H7 (cell line): ENCODE results near the gene TIGD6. TPM values are rescaled to one million over a fixed set of nuclear protein-coding genes. Genes with fewer than 3 reads are reported as not detected.
"Not testable (repeated sequence)": the region's sequence is repeated elsewhere in the genome, so short reads cannot be mapped to it uniquely, and the experiment has no call there.

Experiments
- DNase-seq: peaks from one replicate; pipeline ENCODE4 v3.0.0; 2012
- H3K27me3 ChIP-seq: 2 replicates; pipeline ENCODE4 v1.6.0; 2011; ENCODE audit warnings: mild to moderate bottlenecking, low read length; ENCODE audit not compliant: control insufficient read depth, insufficient read depth
- H3K36me3 ChIP-seq: replicated peaks from 2 replicates; pipeline ENCODE4 v1.5.1; 2011; ENCODE audit warnings: low read length; ENCODE audit not compliant: control insufficient read depth, insufficient read depth
- H3K4me3 ChIP-seq: 2 replicates; pipeline ENCODE4 v1.5.1; 2011; ENCODE audit warnings: low read depth, mild to moderate bottlenecking, control low read depth, low read length, moderate library complexity; ENCODE audit not compliant: insufficient read depth
- total RNA-seq: library from RNA; depleted of rRNA; stranded (reverse); fragments of >200 nt; shearing (Covaris generic); gene quantifications from 2 replicates; pipeline ENCODE4 v1.2.3, GENCODE V29; 2014; rRNA removed

The TIGD6 gene
- total RNA-seq, 1 experiment from 2014 or later: 3.9 TPM

DNA sequence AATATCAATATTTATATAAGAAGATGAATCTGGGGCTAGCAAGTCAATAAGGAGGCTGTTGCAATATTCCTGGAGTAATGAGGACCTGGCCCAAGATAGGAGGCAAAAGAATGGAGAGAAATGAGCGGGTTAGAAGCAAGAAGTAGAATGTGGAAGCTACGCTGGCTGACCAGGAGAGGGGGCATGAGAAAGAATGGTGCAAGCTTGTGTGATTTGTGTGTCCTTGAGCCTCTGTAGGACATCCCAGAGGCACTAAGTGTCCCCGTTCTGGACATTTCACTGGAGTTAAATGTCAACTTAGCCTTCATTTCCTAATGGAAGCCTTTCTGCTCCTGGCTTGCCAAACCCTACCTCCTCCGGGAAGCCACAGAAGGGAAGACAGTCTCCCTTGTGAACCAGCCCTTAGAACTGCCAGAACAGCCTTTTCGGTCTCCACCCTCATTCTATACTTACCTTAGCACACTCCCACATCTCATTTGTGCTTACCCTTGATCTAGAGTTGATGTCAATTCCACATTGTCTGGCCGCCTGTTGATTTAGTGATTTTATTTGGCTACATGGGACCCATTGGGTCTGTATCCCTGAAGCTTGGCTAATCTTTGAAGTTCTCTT lies 49.2 kb downstream of the TIGD6 start:
- peak; percentile 56 for DNase-seq
- Histone ChIP-seq H3K4me3 (no peak overlapping the region), H3K27me3 (no peaks in the 10 kb centered on the region), H3K36me3 (no peaks in the 10 kb centered on the region)

DNA sequence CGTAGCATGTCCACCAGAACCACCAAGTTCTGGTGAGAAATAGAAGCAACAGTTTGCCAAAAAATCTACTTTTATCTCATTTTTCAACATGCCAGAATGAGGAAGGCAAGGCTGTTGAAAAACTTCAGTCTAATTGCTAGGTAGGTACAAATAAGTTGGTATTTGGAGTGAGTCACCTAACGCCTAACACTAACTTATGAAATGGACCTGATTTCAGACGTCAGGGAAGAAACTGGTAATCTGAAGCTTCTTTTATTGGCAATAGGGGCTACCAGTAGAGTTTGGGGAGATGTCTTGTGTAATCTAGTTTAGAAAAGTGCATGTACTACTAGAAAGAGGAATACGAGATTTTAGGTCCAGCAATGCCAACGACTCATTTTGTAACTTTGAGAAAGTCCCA lies 51.5 kb downstream of the TIGD6 start:
- no peak for DNase-seq
- no peak overlapping the region for H3K4me3 ChIP-seq

DNA sequence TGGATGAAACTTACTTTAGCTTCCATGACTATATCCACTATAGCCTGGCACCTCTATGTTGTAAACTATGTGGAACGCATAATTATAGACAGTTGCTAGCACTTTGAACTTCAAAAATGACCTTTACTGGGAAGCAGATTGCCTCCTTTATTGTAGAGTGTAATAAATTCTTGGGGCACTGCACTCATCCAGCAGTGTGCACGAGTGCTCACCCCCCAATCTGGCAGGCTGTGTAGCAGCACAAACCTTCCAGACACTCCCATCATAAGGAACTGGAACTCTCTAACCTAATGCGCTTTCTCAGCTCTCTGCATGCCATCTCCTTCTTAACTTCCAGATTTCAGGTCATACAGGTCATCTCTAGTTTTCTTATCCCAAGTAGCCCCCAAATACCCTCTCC lies 54.3 kb downstream of the TIGD6 start:
- H3K27me3 ChIP-seq: no peaks in the 10 kb centered on the region
- H3K4me3 ChIP-seq: no peak overlapping the region
- DNase-seq: no peak
- no peaks in the 10 kb centered on the region for H3K36me3 ChIP-seq

More for the DNA sequence above, 51.5 kb downstream of the TIGD6 start:
- no peaks in the 10 kb centered on the region for H3K27me3 ChIP-seq
- H3K36me3 ChIP-seq: no peaks in the 10 kb centered on the region

- Histone ChIP-seq H3K27me3 (no peaks in the 10 kb centered on the region), H3K4me3 (no peak within 1 kb of the TSS), H3K36me3 (no peaks in the 10 kb centered on the region)
- no peak for DNase-seq
These were observed 55.8 kb downstream of the TIGD6 start, which contains the start of gene PDE6A for GRCh38 chr5:149944666-149945065. Gene PDE6A (minus strand): TSS chr5:149944793. CDS start chr5:149944673, 120 bp downstream.

GRCh38 chr5:149943177-149943949 lies 57.1 kb downstream of the TIGD6 start:
- DNase-seq, H3K4me3 ChIP-seq, H3K36me3 ChIP-seq, H3K27me3 ChIP-seq: not testable (repeated sequence)

Other genes starting within 250 kb of the TIGD6 start
- not detected in 2 replicates for gene PDE6A, start 55.9 kb downstream of the TIGD6 start, total RNA-seq
- 6.1 and 6.7 TPM in 2 replicates for gene SLC26A2, start 39.9 kb downstream of the TIGD6 start, total RNA-seq
- gene HMGXB3, start 85 bp upstream of the TIGD6 start, total RNA-seq: 23.8 and 30.7 TPM in 2 replicates
- gene CSF1R, start 85.9 kb upstream of the TIGD6 start, total RNA-seq: not detected in 2 replicates
- gene PDGFRB, start 155.2 kb upstream of the TIGD6 start, total RNA-seq: 0.48 and 3.2 TPM in 2 replicates
- gene CDX1, start 166.1 kb upstream of the TIGD6 start, total RNA-seq: 0.62 TPM in 1 of 2 replicates, not detected in the other
- not detected in 2 replicates for gene SLC6A7, start 189.4 kb upstream of the TIGD6 start, total RNA-seq